A673 (cell line): ENCODE data around the gene WDR36.

Source experiments
- CTCF ChIP-seq: fragments of 300-800, 200-600 bp; sonication (generic); conservative IDR thresholded peaks from 2 replicates; pipeline ENCODE4 v1.5.1; 2017; ENCODE audit warnings: low read depth, mild to moderate bottlenecking, antibody characterized with exemption, low read length, moderate library complexity, mixed read lengths
- EZH2 ChIP-seq: fragments of 200-600 bp; sonication (generic); IDR thresholded peaks from 2 replicates; pipeline ENCODE4 v1.6.1; 2017; ENCODE audit warnings: borderline replicate concordance, low read depth, mild to moderate bottlenecking, mixed read lengths, antibody characterized with exemption, low read length; ENCODE audit not compliant: poor library complexity, severe bottlenecking

- TF ChIP-seq EZH2 (no peak), CTCF (no peak)
Measured at GRCh38 chr5:111135363-111135762, 43.2 kb downstream of the WDR36 start.
